Kidney (tissue), 14 donors: ENCODE measurements around the gene PC. TPM values are rescaled to one million over a fixed set of nuclear protein-coding genes. Genes with fewer than 3 reads are reported as not detected.

ENCODE experiments used
- DNase-seq, 5 donors: peaks; one replicate each; pipeline ENCODE4 v3.0.0-alpha.2; 2013 to 2020
- FAIRE-seq: peaks from 2 replicates; lab custom pipeline; 2012; peaks lifted over from hg19 to GRCh38; lab: Jason Lieb, UNC
- H3K27ac ChIP-seq, 2 donors: one replicate each; pipeline ENCODE4 v1.7.0; 2013; ENCODE audit warnings: low read depth in 2 of 2, low read length in 2 of 2, inconsistent platforms in 1 of 2
- H3K27me3 ChIP-seq: one replicate; pipeline ENCODE4 v1.7.1; 2013; ENCODE audit warnings: low read length, inconsistent platforms; ENCODE audit not compliant: control insufficient read depth, insufficient read depth
- H3K36me3 ChIP-seq, 3 donors: one replicate each; pipeline versions ENCODE4 v1.7.0 to v1.7.1; 2013; ENCODE audit warnings: low read length in 3 of 3, control low read depth in 1 of 3, inconsistent platforms in 1 of 3; ENCODE audit not compliant: insufficient read depth in 3 of 3, control insufficient read depth in 2 of 3
- H3K4me1 ChIP-seq, 3 donors: one replicate each; pipeline versions ENCODE4 v1.7.0 to v1.7.1; 2013; ENCODE audit warnings: low read length in 3 of 3, inconsistent platforms in 1 of 3, low read depth in 1 of 3; ENCODE audit not compliant: control insufficient read depth in 2 of 3, insufficient read depth in 2 of 3
- H3K4me3 ChIP-seq, 3 donors: one replicate each; pipeline versions ENCODE4 v1.7.0 to v1.8.1; 2013; ENCODE audit warnings: low read length in 3 of 3, control low read depth in 1 of 3, inconsistent platforms in 1 of 3
- H3K9ac ChIP-seq, 3 donors: one replicate each; pipeline versions ENCODE4 v1.7.0 to v1.7.1; 2013; ENCODE audit warnings: low read length in 3 of 3, control low read depth in 1 of 3, inconsistent platforms in 1 of 3
- H3K9me3 ChIP-seq, 3 donors: one replicate each; pipeline versions ENCODE4 v1.7.0 to v1.7.1; 2013; ENCODE audit warnings: low read length in 3 of 3, control low read depth in 1 of 3, inconsistent platforms in 1 of 3; ENCODE audit not compliant: control insufficient read depth in 2 of 3, insufficient read depth in 1 of 3
- CTCF ChIP-seq: IDR thresholded peaks from 3 replicates; pipeline ENCODE4 v1.5.1; 2012; ENCODE audit warnings: mild to moderate bottlenecking, moderate library complexity, borderline replicate concordance; ENCODE audit not compliant: insufficient read depth; ENCODE audit errors: extremely low read depth
- intact Hi-C: fragments of 100-400 bp; cut with DNase I; formaldehyde crosslinking; loops from one replicate; pipeline ENCODE4 v1.11.1; 2022
- polyA plus RNA-seq: library from polyadenylated mRNA; stranded (reverse); fragments of 350-450 nt; fragmentation: Illumina TruSeq; extraction: RNeasy Lipid Tissue Mini Kit (QIAGEN cat#74804); gene quantifications from one replicate; pipeline ENCODE4 v1.2.3, GENCODE V29; 2014; ENCODE audit warnings: low read depth, low replicate concordance; ENCODE audit not compliant: insufficient read depth
- total RNA-seq: library from RNA; stranded (reverse); fragmentation: NEBNext Ultra II Directional; extraction: Animal tissue kit (Norgen Biotek cat#: 25700); gene quantifications from one replicate; pipeline ENCODE4 v1.2.1, GENCODE V29; 2021
- donor health status: control.
- donor health status: control.
- donor health status: control.
- donor health status: control.
- donor health status: control.
- donor health status: DM: yes; HTN: yes; CAD: no.
- donor health status: Normal renal cell carcinoma (clear cell type).

The PC gene
- total and polyA plus RNA-seq, 2 donors from 2014 or later = 20.8 to 95.2 TPM

DNA sequence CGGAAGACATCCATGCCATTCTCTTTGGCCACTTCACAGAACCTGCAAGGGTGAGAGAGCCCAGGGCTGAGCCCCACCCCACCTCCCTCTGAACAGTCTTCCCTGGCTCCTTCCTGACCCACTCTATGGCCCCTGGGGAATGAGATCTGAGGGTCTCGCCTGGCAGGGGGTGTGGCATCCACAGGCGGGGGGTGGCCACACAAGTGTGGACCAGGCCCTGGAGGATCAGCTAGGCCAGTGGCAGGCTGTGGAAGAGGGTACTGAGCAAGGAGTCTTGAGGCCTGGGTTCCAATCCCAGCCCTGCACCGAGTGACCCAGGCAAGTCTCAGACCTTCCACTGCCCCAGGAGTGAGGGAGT is 107.0 kb downstream of the PC start:
- Histone ChIP-seq H3K4me3 (no peak overlapping the region), H3K27me3 (no peaks in the 10 kb centered on the region), H3K9me3 (no peaks in the 10 kb centered on the region), H3K4me1 (peaks cover 0 to 5% (median 0%) of the 10 kb centered on the region in 3 donors), H3K9ac (no peak overlapping the region), H3K36me3 (peaks cover 0 to 5% (median 2%) of the 10 kb centered on the region in 3 donors), H3K27ac (no peak overlapping the region)
- no peak for TF ChIP-seq CTCF
- FAIRE-seq (no peak), DNase-seq (peak in 1 of 5 donors; percentile 56)
- intact Hi-C loops = no loop called here

DNA sequence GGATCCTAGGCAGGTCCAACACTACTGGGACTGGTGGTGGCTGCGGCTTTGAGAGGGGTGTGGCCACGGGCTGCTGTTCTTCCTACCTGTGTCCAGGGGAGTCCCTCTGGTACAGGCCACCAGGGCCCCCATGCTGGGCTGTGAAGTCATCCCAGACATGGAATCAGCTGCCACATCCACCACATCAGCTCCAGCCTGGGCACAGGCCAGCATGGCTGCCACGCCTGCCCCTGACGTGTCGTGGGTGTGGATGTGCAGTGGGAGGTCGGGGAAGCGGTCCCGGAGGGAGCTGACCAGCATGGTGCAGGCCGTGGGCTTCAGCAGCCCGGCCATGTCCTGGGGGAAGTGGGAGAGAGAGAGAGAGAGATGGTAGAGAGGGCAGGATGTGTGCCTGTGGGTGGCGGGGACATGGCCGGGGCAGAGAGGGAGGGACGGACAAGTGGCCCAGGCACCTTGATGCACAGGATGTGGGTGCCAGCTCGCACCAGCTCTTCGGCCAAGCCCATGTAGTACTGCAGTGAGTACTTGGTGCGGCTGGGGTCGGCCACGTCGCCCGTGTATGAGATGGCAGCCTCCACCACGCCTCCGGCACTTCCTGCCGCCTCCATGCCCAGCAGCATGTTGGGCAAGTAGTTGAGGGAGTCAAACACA is 107.5 kb downstream of the PC start:
- Histone ChIP-seq H3K4me3 (no peak overlapping the region), H3K4me1 (peaks cover 0 to 3% (median 0%) of the 10 kb centered on the region in 3 donors), H3K9me3 (no peaks in the 10 kb centered on the region), H3K27ac (no peak overlapping the region), H3K36me3 (peaks cover 0 to 5% (median 2%) of the 10 kb centered on the region in 3 donors), H3K27me3 (no peaks in the 10 kb centered on the region), H3K9ac (no peak overlapping the region)
- DNase-seq (peak in 1 of 5 donors; percentile 65), FAIRE-seq (no peak)
- no peak for TF ChIP-seq CTCF
- intact Hi-C loops = no loop called here

GRCh38 chr11:66850235-66850587 is 108.0 kb downstream of the PC start:
- no peak for TF ChIP-seq CTCF
- Histone ChIP-seq H3K4me1 (no peaks in the 10 kb centered on the region), H3K27me3 (no peaks in the 10 kb centered on the region), H3K9me3 (no peaks in the 10 kb centered on the region), H3K36me3 (peaks cover 0 to 5% (median 2%) of the 10 kb centered on the region in 3 donors), H3K27ac (no peak overlapping the region), H3K9ac (no peak overlapping the region), H3K4me3 (no peak overlapping the region)
- no peak for FAIRE-seq
- DNase-seq = no peak
- intact Hi-C loops = no loop called here
